Endothelial cell of umbilical vein (primary cell): ENCODE measurements around the gene IFITM10.

Experiments
- JUN ChIP-seq: IDR thresholded peaks from 2 replicates; pipeline ENCODE4 v1.6.1; 2011; ENCODE audit warnings: borderline replicate concordance, low read depth; ENCODE audit not compliant: insufficient read length, insufficient read depth
- POLR2AphosphoS5 ChIP-seq: IDR thresholded peaks from 2 replicates; pipeline ENCODE4 v1.6.1; 2012; ENCODE audit warnings: low read depth, mild to moderate bottlenecking, control low read depth, low read length, moderate library complexity; ENCODE audit not compliant: insufficient read depth
- TF ChIP-seq, protein P1 (sequence below): IDR thresholded peaks from 2 replicates; pipeline ENCODE4 v1.6.1; 2011; ENCODE audit not compliant: insufficient read depth, insufficient read length

DNA sequence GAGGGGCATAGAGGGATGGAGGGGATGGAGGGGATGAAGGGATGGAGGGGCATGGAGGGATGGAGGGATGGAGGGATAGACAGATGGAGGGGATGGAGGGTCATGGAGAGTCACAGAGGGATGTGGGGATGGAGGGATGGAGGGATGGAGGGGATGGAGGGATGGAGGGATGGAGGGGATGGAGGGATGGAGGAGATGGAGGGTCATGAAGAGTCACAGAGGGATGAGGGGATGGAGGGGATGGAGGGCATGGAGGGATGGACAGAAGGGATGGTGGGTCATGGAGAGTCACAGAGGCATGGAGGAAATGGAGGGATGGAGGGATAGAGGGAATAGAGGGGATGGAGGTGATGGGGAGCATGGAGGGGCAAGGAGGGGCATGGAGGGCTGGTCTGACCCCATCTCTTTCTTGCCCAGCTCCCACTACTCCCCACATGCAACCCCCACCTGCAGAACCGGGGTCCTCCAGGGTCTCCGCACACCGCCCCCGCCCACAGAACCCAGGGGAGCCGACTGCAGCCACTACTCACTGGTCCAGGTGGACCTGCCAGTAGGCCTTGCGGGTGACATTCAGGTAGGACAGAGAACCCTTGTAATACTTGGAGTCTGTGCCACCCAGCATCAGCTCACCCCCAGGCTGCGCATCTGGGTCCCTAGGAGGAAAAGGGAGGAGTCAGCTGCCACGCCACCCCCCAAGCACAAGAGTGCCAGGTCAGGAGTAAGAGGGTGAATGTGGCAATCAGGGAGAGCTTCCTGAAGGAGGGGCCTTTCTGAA lies 4.2 kb upstream of the IFITM10 start:
- TF ChIP-seq, protein P1, sequence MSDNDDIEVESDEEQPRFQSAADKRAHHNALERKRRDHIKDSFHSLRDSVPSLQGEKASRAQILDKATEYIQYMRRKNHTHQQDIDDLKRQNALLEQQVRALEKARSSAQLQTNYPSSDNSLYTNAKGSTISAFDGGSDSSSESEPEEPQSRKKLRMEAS = no peak
- no peak for TF ChIP-seq POLR2AphosphoS5
- no peak for TF ChIP-seq JUN
